K562 (cell line): Measurements from ENCODE around the gene MYO3A. TPM values are rescaled to one million over a fixed set of nuclear protein-coding genes. Genes with fewer than 3 reads are reported as not detected.

ENCODE experiments used
- ATAC-seq: fragments of 200-7000 bp; cut with Tn5 transposase; 3 replicates; pipeline ENCODE4 v1.9.1; 2020; ENCODE audit warnings: moderate library complexity
- BruUV-seq: library from RNA; stranded (reverse); fragments of 400-500 nt; replicated peaks from 2 replicates; lab custom pipeline; 2021; lab: Mats Ljungman, UMichigan
- CTCF ChIA-PET: fragments of 300-600 bp; formaldehyde crosslinking; extraction: SDS; loops from one replicate; lab custom pipeline; 2021; ENCODE audit warnings: low intra/inter-chr PET ratio; lab: Yijun Ruan, JAX
- POLR2A ChIA-PET: fragments of 300-600, 350-650 bp; sonication (Branson Sonifier 250); formaldehyde crosslinking; extraction: SDS; loops from one replicate; lab custom pipeline; 2021; ENCODE audit warnings: antibody characterized with exemption, inconsistent platforms; lab: Yijun Ruan, JAX
- DNase-seq, 4 experiments: peaks; one replicate each; pipeline versions ENCODE4 v3.0.0 to v3.0.0-alpha.2; 2011 to 2018; ENCODE audit warnings: low spot score in 3 of 4, mixed read lengths in 3 of 4; ENCODE audit errors: extremely low read depth in 1 of 4
- FAIRE-seq: peaks from 2 replicates; lab custom pipeline; 2011; peaks lifted over from hg19 to GRCh38; lab: Jason Lieb, UNC
- H2AFZ ChIP-seq: 2 replicates; pipeline ENCODE4 v1.6.0; 2011; ENCODE audit warnings: low read depth, low read length, control low read depth, inconsistent platforms
- H3K27ac ChIP-seq: fragments of 200-600 bp; 3 replicates; pipeline ENCODE4 v1.8.0; 2011; ENCODE audit warnings: low read depth, mild to moderate bottlenecking, control low read depth, inconsistent platforms, low read length, moderate library complexity, mixed read lengths; ENCODE audit errors: extremely low read depth
- H3K27me3 ChIP-seq, 2 experiments: fragments of 300-600 bp in 1 of 2; 2 replicates in 1 of 2; 3 replicates in 1 of 2; pipeline versions ENCODE4 v1.6.0 to v1.8.0; 2011; ENCODE audit warnings: inconsistent platforms in 2 of 2, low read length in 2 of 2, mild to moderate bottlenecking in 1 of 2, mixed read lengths in 1 of 2, moderate library complexity in 1 of 2; ENCODE audit not compliant: control insufficient read depth in 2 of 2, insufficient read depth in 2 of 2
- H3K36me3 ChIP-seq: fragments of 300-600 bp; 3 replicates; pipeline ENCODE4 v1.8.0; 2011; ENCODE audit warnings: mild to moderate bottlenecking, low read length, inconsistent platforms; ENCODE audit not compliant: control insufficient read depth, insufficient read depth
- H3K4me1 ChIP-seq, 2 experiments: fragments of 200-600 bp in 1 of 2; replicated peaks in 1 of 2; 2 replicates in 1 of 2; 3 replicates in 1 of 2; pipeline versions ENCODE4 v1.5.1 to v1.8.0; 2011; ENCODE audit warnings: inconsistent platforms in 2 of 2, low read length in 2 of 2, mild to moderate bottlenecking in 1 of 2, mixed read lengths in 1 of 2, moderate library complexity in 1 of 2; ENCODE audit not compliant: control insufficient read depth in 2 of 2, insufficient read depth in 2 of 2
- H3K4me2 ChIP-seq: 2 replicates; pipeline ENCODE4 v1.6.1; 2011; ENCODE audit warnings: low read length, control low read depth, inconsistent platforms, mixed read lengths; ENCODE audit not compliant: insufficient read depth
- H3K4me3 ChIP-seq: fragments of 200-600 bp; sonication (generic), shearing (Covaris generic); 2 replicates; pipeline ENCODE4 v1.5.1; 2016; ENCODE audit warnings: control low read depth, inconsistent platforms
- H3K79me2 ChIP-seq: fragments of 200-600 bp; 3 replicates; pipeline ENCODE4 v1.8.0; 2011; ENCODE audit warnings: low read length, inconsistent platforms; ENCODE audit not compliant: control insufficient read depth, insufficient read depth
- H3K9ac ChIP-seq, 2 experiments: 2 replicates each; pipeline versions ENCODE4 v1.6.0 to v1.6.1; 2011; ENCODE audit warnings: low read depth in 2 of 2, low read length in 2 of 2, control low read depth in 1 of 2, inconsistent platforms in 1 of 2, mild to moderate bottlenecking in 1 of 2, mixed read lengths in 1 of 2; ENCODE audit not compliant: insufficient read depth in 1 of 2
- H3K9me1 ChIP-seq: one replicate; pipeline ENCODE4 v1.6.0; 2011; ENCODE audit warnings: inconsistent platforms, mild to moderate bottlenecking, low read length, moderate library complexity; ENCODE audit not compliant: control insufficient read depth, insufficient read depth
- H3K9me3 ChIP-seq: replicated peaks from 2 replicates; pipeline ENCODE4 v1.5.1; 2011; ENCODE audit warnings: low read depth, low read length, inconsistent platforms; ENCODE audit not compliant: control insufficient read depth, insufficient read depth
- H4K20me1 ChIP-seq: replicated peaks from 2 replicates; pipeline ENCODE4 v1.6.1; 2011; ENCODE audit warnings: low read length, inconsistent platforms, mixed read lengths; ENCODE audit not compliant: control insufficient read depth, insufficient read depth
- BRF1 ChIP-seq: IDR thresholded peaks from 3 replicates; pipeline ENCODE4 v1.6.1; 2011; ENCODE audit warnings: borderline replicate concordance, mild to moderate bottlenecking; ENCODE audit not compliant: insufficient read length; ENCODE audit errors: extremely low read depth
- CREB3 ChIP-seq: fragments of 450-650 bp; conservative IDR thresholded peaks from 2 replicates; pipeline ENCODE4 v1.6.1; 2016; ENCODE audit warnings: missing genetic modification characterization, low read depth, mild to moderate bottlenecking, missing compliant biosample characterization, moderate library complexity
- ELF2 ChIP-seq: fragments of 250-450 bp; sonication (Bioruptor Pico); IDR thresholded peaks from 2 replicates; pipeline ENCODE4 v1.5.0; 2021; ENCODE audit warnings: mild to moderate bottlenecking
- GATA2 ChIP-seq: sonication (generic); formaldehyde crosslinking; IDR thresholded peaks from 2 replicates; pipeline ENCODE4 v1.4.0; 2020; ENCODE audit warnings: mild to moderate bottlenecking, missing genetic modification reagents
- KAT2B ChIP-seq: IDR thresholded peaks from one replicate; pipeline ENCODE4 v1.6.1; 2012; ENCODE audit warnings: low read depth, mild to moderate bottlenecking, control low read depth, inconsistent platforms, low read length, moderate library complexity
- LEF1 ChIP-seq: fragments of 450-650 bp; IDR thresholded peaks from 2 replicates; pipeline ENCODE4 v1.6.1; 2016; ENCODE audit warnings: mild to moderate bottlenecking
- POLR3A ChIP-seq: IDR thresholded peaks from 2 replicates; pipeline ENCODE4 v1.6.1; 2011; ENCODE audit warnings: borderline replicate concordance, mild to moderate bottlenecking, moderate library complexity; ENCODE audit not compliant: insufficient read length, insufficient read depth; ENCODE audit errors: extremely low read depth
- SMAD3 ChIP-seq: fragments of 450-650 bp; formaldehyde crosslinking; conservative IDR thresholded peaks from 2 replicates; pipeline ENCODE4 v1.4.0; 2020; ENCODE audit warnings: mild to moderate bottlenecking
- TARDBP ChIP-seq: fragments of 450-650 bp; IDR thresholded peaks from 2 replicates; pipeline ENCODE4 v1.6.1; 2016
- ZNF282 ChIP-seq: sonication (generic); formaldehyde crosslinking; IDR thresholded peaks from 2 replicates; pipeline ENCODE4 v1.8.1; 2023; ENCODE audit warnings: missing genetic modification reagents
- ZNF778 ChIP-seq: fragments of 450-650 bp; formaldehyde crosslinking; IDR thresholded peaks from 2 replicates; pipeline ENCODE4 v1.4.0; 2020; ENCODE audit warnings: mild to moderate bottlenecking, moderate library complexity
- WGBS: fragments of 100-300 bp; shearing (Covaris generic); methylation state at CpG from one replicate; pipeline ENCODE4 v1.1.6; 2016; ENCODE audit warnings: low coverage, mixed read lengths; ENCODE audit not compliant: insufficient coverage; ENCODE audit errors: missing lambda C conversion rate; 5-methylcytosine and 5-hydroxymethylcytosine counted together
- in situ Hi-C: fragments of 300-500 bp; cut with MboI; formaldehyde crosslinking; loops from 4 replicates; pipeline ENCODE4 v1.15.0; 2018; ENCODE audit warnings: inconsistent platforms, mixed read lengths
- intact Hi-C: fragments of 100-400 bp; cut with micrococcal nuclease; formaldehyde crosslinking; loops from 2 replicates; pipeline ENCODE4 v1.14.2; 2022
- polyA plus RNA-seq, 8 experiments: library from polyadenylated mRNA; depleted of rRNA in 4 of 8; stranded (reverse) in 5 of 8; unstranded in 3 of 8; fragments of >200 nt; fragmentation: Nextera tagmentation in 2 of 8; fragmentation: Illumina TruSeq in 1 of 8; extraction: Ambion mirVana in 2 of 8; extraction: Trizol in 1 of 8; gene quantifications; 2 replicates each; pipeline versions ENCODE4 v1.2.1 to v1.2.3, GENCODE V29; 2011 to 2014; ENCODE audit warnings: inconsistent platforms in 1 of 8, missing spikeins in 1 of 8
- total RNA-seq, 7 experiments: library from RNA; depleted of rRNA in 6 of 7; stranded (reverse); fragments of >200 nt in 6 of 7; fragmentation: Illumina TruSeq in 2 of 7; extraction: Trizol in 2 of 7; gene quantifications; 2 replicates each; pipeline versions ENCODE4 v1.2.1 to v1.2.3, GENCODE V29; 2011 to 2021; ENCODE audit warnings: low replicate concordance in 1 of 7
- TF ChIP-seq, protein P1 (sequence below): fragments of 250-450 bp; sonication (Bioruptor Pico); IDR thresholded peaks from 2 replicates; pipeline ENCODE4 v1.8.0; 2021; ENCODE audit warnings: borderline replicate concordance, mild to moderate bottlenecking, moderate library complexity; ENCODE audit not compliant: poor library complexity, severe bottlenecking

MYO3A gene
- total and polyA plus RNA-seq, 9 of the 15 experiments (the other 6 are each of a cell fraction or from before 2014, with no cell fraction given), result not detected

DNA sequence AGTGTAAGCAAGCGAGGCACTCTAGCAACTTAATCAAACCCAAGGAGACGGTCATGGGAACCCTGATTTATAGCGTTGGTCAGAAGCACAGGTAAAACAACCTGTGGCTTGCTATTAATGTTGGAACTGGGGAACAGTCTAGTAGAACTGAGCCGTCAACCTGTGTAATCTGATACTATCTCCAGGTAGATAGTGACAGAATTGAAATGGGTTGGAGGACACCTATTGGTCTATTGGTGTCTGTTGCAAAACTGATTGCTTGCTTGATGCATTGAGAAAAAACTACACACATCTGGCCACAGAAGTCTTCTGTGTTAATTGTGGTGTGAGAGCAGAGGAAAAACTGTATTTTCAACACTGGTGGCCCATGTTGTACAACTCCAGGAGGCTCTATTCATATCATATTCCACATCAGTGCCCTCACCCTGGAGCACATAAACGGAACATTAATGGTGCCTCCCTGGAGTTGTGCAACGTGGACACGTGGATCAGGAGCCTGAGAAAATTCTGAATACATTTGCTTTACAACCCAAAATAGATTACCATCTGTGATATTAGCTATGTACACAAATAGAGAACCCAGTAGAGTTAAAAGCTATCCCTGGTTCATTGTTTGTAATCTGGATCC is 112.2 kb downstream of the MYO3A start:
- H3K4me3 ChIP-seq, result no peak overlapping the region
- no peak overlapping the region for H3K27ac ChIP-seq
- no peak overlapping the region for H3K4me2 ChIP-seq
- no peaks in the 10 kb centered on the region for H3K36me3 ChIP-seq
- POLR2A ChIA-PET, result no interaction called here
- no peak overlapping the region for H3K9ac ChIP-seq
- in situ Hi-C loops, result no loop called here
- ATAC-seq, result no peak
- H3K9me3 ChIP-seq, result no peaks in the 10 kb centered on the region
- H3K27me3 ChIP-seq, result no peaks in the 10 kb centered on the region
- no peaks in the 10 kb centered on the region for H4K20me1 ChIP-seq
- FAIRE-seq, result no peak
- intact Hi-C loops, result no loop called here
- H3K79me2 ChIP-seq, result no peaks in the 10 kb centered on the region
- TF ChIP-seq CREB3 (tag) (no peak), LEF1 (no peak), ZNF778 (no peak), ZNF282 (CRISPR knock-in tag) (no peak), SMAD3 (CRISPR knock-in tag) (no peak), TARDBP (no peak), KAT2B (no peak), ELF2 (CRISPR knock-in tag) (no peak), GATA2 (CRISPR knock-in tag) (no peak), POLR3A (no peak), BRF1 (no peak)
- TF ChIP-seq, protein P1, sequence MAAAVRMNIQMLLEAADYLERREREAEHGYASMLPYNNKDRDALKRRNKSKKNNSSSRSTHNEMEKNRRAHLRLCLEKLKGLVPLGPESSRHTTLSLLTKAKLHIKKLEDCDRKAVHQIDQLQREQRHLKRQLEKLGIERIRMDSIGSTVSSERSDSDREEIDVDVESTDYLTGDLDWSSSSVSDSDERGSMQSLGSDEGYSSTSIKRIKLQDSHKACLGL (CRISPR knock-in tag), result no peak
- CTCF ChIA-PET, result no interaction called here
- BruUV-seq, result no TSS peak
- H3K4me1 ChIP-seq, result no peaks in the 10 kb centered on the region
- H3K9me1 ChIP-seq, result no peaks in the 10 kb centered on the region
- no peak overlapping the region for H2AFZ ChIP-seq
- DNase-seq, result no peak
- 0% methylated on average over 7 of the region's 7 CpGs for WGBS
